WERI-Rb-1 (cell line): ENCODE data around the gene SCGN.

Source experiments
- DNase-seq: peaks from one replicate; pipeline ENCODE4 v3.0.0-alpha.2; 2020
- H3K27ac ChIP-seq: fragments of 250-450 bp; sonication (Bioruptor Pico); 2 replicates; pipeline ENCODE4 v1.5.1; 2020; ENCODE audit warnings: mild to moderate bottlenecking, moderate library complexity
- H3K27me3 ChIP-seq: fragments of 250-450 bp; sonication (Bioruptor Pico); 2 replicates; pipeline ENCODE4 v1.5.1; 2021; ENCODE audit warnings: mild to moderate bottlenecking, low read depth, moderate library complexity; ENCODE audit not compliant: insufficient read depth, severe bottlenecking
- H3K36me3 ChIP-seq: fragments of 250-450 bp; sonication (Bioruptor Pico); 2 replicates; pipeline ENCODE4 v1.5.1; 2020; ENCODE audit warnings: mild to moderate bottlenecking, moderate library complexity
- H3K4me3 ChIP-seq: 2 replicates; pipeline ENCODE4 v1.5.1; 2011; ENCODE audit warnings: low read depth, mild to moderate bottlenecking, control low read depth, low read length
- H3K9me3 ChIP-seq: fragments of 250-450 bp; sonication (Bioruptor Pico); 2 replicates; pipeline ENCODE4 v1.5.1; 2021; ENCODE audit warnings: mild to moderate bottlenecking, moderate library complexity; ENCODE audit not compliant: severe bottlenecking
- TF ChIP-seq, protein P1 (sequence below): IDR thresholded peaks from 2 replicates; pipeline ENCODE4 v1.5.1; 2011; ENCODE audit warnings: low read depth, mild to moderate bottlenecking, control low read depth, inconsistent platforms, low read length

SCGN gene

GRCh38 chr6:25731721-25732120 lies 79.7 kb downstream of the SCGN start:
- Histone ChIP-seq H3K9me3 (peaks cover under 1% of the 10 kb centered on the region), H3K36me3 (no peaks in the 10 kb centered on the region), H3K27ac (no peak overlapping the region), H3K4me3 (no peak overlapping the region), H3K27me3 (no peaks in the 10 kb centered on the region)
- DNase-seq, result no peak
- TF ChIP-seq, protein P1, sequence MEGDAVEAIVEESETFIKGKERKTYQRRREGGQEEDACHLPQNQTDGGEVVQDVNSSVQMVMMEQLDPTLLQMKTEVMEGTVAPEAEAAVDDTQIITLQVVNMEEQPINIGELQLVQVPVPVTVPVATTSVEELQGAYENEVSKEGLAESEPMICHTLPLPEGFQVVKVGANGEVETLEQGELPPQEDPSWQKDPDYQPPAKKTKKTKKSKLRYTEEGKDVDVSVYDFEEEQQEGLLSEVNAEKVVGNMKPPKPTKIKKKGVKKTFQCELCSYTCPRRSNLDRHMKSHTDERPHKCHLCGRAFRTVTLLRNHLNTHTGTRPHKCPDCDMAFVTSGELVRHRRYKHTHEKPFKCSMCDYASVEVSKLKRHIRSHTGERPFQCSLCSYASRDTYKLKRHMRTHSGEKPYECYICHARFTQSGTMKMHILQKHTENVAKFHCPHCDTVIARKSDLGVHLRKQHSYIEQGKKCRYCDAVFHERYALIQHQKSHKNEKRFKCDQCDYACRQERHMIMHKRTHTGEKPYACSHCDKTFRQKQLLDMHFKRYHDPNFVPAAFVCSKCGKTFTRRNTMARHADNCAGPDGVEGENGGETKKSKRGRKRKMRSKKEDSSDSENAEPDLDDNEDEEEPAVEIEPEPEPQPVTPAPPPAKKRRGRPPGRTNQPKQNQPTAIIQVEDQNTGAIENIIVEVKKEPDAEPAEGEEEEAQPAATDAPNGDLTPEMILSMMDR, result no peak

- no peaks in the 10 kb centered on the region for H3K27me3 ChIP-seq
- no peak for DNase-seq
- TF ChIP-seq, protein P1, result no peak
- H3K4me3 ChIP-seq, result no peak overlapping the region
- no peak overlapping the region for H3K27ac ChIP-seq
- peaks cover 8% of the 10 kb centered on the region for H3K9me3 ChIP-seq
- no peaks in the 10 kb centered on the region for H3K36me3 ChIP-seq
Observed at GRCh38 chr6:25732468-25733198, 80.6 kb downstream of the SCGN start.

- no peak for DNase-seq
- no peak overlapping the region for H3K27ac ChIP-seq
- H3K9me3 ChIP-seq, result peaks cover 8% of the 10 kb centered on the region
- TF ChIP-seq, protein P1, result no peak
- H3K27me3 ChIP-seq, result no peaks in the 10 kb centered on the region
- H3K36me3 ChIP-seq, result no peaks in the 10 kb centered on the region
- no peak overlapping the region for H3K4me3 ChIP-seq
Observed at GRCh38 chr6:25735261-25735660, 83.2 kb downstream of the SCGN start.

- TF ChIP-seq, protein P1, result no peak
- no peaks in the 10 kb centered on the region for H3K9me3 ChIP-seq
- H3K36me3 ChIP-seq, result no peaks in the 10 kb centered on the region
- H3K4me3 ChIP-seq, result no peak overlapping the region
- no peak overlapping the region for H3K27ac ChIP-seq
- H3K27me3 ChIP-seq, result no peaks in the 10 kb centered on the region
- DNase-seq, result no peak
Observed at GRCh38 chr6:25743868-25744267, 91.9 kb downstream of the SCGN start.

GRCh38 chr6:25745836-25746235 lies 93.8 kb downstream of the SCGN start:
- TF ChIP-seq, protein P1, result no peak
- Histone ChIP-seq H3K27ac (no peak overlapping the region), H3K9me3 (no peaks in the 10 kb centered on the region), H3K36me3 (no peaks in the 10 kb centered on the region), H3K4me3 (no peak overlapping the region), H3K27me3 (no peaks in the 10 kb centered on the region)
- no peak for DNase-seq

- no peak for DNase-seq
- Histone ChIP-seq H3K36me3 (no peaks in the 10 kb centered on the region), H3K4me3 (no peak overlapping the region), H3K9me3 (no peaks in the 10 kb centered on the region), H3K27me3 (no peaks in the 10 kb centered on the region), H3K27ac (no peak overlapping the region)
- TF ChIP-seq, protein P1, result peak; percentile 43
Observed at GRCh38 chr6:25746968-25747367, 95.0 kb downstream of the SCGN start.
